Nephron (organoid): ENCODE data around the gene FSTL4.
A peak's percentile ranks its signal among the peaks of the same experiment; 100 is the strongest.

ENCODE experiments used
- H3K27ac Mint-ChIP-seq, 3 experiments: 2 replicates each; pipeline ENCODE4 v1.8.0; 2020; ENCODE audit warnings: mixed read lengths in 3 of 3, mild to moderate bottlenecking in 2 of 3, moderate library complexity in 1 of 3
- H3K27me3 Mint-ChIP-seq: 2 replicates; pipeline ENCODE4 v1.8.0; 2021; ENCODE audit warnings: low read depth, mild to moderate bottlenecking, moderate library complexity, mixed read lengths
- H3K36me3 Mint-ChIP-seq: 2 replicates; pipeline ENCODE4 v1.8.0; 2020; ENCODE audit warnings: low read depth, mixed read lengths
- H3K4me1 Mint-ChIP-seq: 2 replicates; pipeline ENCODE4 v1.8.0; 2020; ENCODE audit warnings: mixed read lengths
- H3K4me3 Mint-ChIP-seq, 3 experiments: 2 replicates each; pipeline ENCODE4 v1.8.0; 2020; ENCODE audit warnings: mild to moderate bottlenecking in 3 of 3, mixed read lengths in 3 of 3, moderate library complexity in 2 of 3
- H3K9me3 Mint-ChIP-seq: 2 replicates; pipeline ENCODE4 v1.8.0; 2020; ENCODE audit warnings: mixed read lengths
- CTCF ChIP-seq, 3 experiments: fragments of 200-600 bp; sonication (generic); IDR thresholded peaks; one replicate each; pipeline ENCODE4 v1.5.0; 2021; ENCODE audit warnings: antibody characterized with exemption in 3 of 3; ENCODE audit not compliant: unreplicated experiment in 3 of 3

The FSTL4 gene

GRCh38 chr5:133533541-133533940, 78.8 kb downstream of the FSTL4 start:
- Mint-ChIP-seq H3K36me3 (no peaks in the 10 kb centered on the region), H3K9me3 (no peaks in the 10 kb centered on the region), H3K4me1 (peaks cover 33% of the 10 kb centered on the region), H3K27me3 (peaks cover 10% of the 10 kb centered on the region), H3K4me3 (no peak overlapping the region), H3K27ac (no peak overlapping the region)
- no peak for TF ChIP-seq CTCF (IDR thresholded peaks at IDR 0.05; ENCODE audit: unreplicated experiment in 3 of 3)

DNA sequence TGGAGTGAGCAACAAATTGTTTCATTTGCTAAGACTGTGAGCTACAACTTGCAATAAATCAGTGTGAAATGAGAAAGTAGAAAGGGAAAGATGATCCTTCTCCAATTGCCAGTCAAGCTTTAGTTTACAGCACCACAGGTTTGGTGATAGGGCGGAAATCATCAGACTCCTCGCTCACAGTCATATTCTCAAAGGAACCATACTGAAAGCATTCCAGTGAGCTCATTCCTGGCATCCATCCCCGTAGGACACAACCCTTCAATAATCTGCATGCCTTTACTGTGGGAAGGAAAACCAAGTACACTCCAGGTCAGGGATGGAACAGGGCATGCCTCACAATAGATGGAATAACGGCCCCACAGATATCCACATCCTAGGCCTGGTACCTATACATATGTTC, 80.7 kb downstream of the FSTL4 start:
- TF ChIP-seq CTCF (IDR thresholded peaks at IDR 0.05; ENCODE audit: unreplicated experiment in 3 of 3), result no peak
- Mint-ChIP-seq H3K9me3 (no peaks in the 10 kb centered on the region), H3K4me3 (no peak overlapping the region), H3K27ac (peak overlapping the region in 1 of 3 experiments; percentile 65), H3K27me3 (peaks cover 7% of the 10 kb centered on the region), H3K4me1 (peaks cover 44% of the 10 kb centered on the region), H3K36me3 (no peaks in the 10 kb centered on the region)

GRCh38 chr5:133531178-133531577, 81.2 kb downstream of the FSTL4 start:
- Mint-ChIP-seq H3K36me3 (no peaks in the 10 kb centered on the region), H3K4me3 (no peak overlapping the region), H3K27ac (peak overlapping the region in 1 of 3 experiments; percentile 65), H3K4me1 (peaks cover 48% of the 10 kb centered on the region), H3K27me3 (peaks cover 9% of the 10 kb centered on the region), H3K9me3 (no peaks in the 10 kb centered on the region)
- no peak for TF ChIP-seq CTCF (IDR thresholded peaks at IDR 0.05; ENCODE audit: unreplicated experiment in 3 of 3)

- TF ChIP-seq CTCF (IDR thresholded peaks at IDR 0.05; ENCODE audit: unreplicated experiment in 3 of 3), result no peak
- peaks cover 9% of the 10 kb centered on the region for H3K27me3 Mint-ChIP-seq
- no peak overlapping the region for H3K4me3 Mint-ChIP-seq
- H3K4me1 Mint-ChIP-seq, result peaks cover 57% of the 10 kb centered on the region
- no peak overlapping the region for H3K27ac Mint-ChIP-seq
- no peaks in the 10 kb centered on the region for H3K9me3 Mint-ChIP-seq
- H3K36me3 Mint-ChIP-seq, result no peaks in the 10 kb centered on the region
Observed at GRCh38 chr5:133530270-133530669, 82.1 kb downstream of the FSTL4 start.

DNA sequence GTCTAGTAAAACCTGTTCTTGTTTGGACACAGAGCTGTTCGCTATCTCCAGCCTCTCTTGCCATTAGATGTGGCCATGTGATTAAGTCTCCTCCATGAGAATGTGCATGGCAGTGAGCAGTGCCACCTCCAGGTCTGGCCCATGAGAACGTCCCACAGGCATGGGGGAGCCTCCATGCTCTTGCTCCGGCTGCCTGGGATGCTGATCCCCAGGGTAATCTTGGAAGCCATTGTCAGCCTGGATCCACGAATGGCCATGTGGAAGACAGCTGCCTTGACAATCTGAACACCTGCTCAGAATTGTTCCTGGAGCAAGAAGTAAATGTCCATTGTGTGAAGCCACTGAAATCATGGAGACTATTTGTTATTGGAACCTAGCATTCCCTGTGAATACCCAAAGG, 83.5 kb downstream of the FSTL4 start:
- Mint-ChIP-seq H3K4me1 (peaks cover 62% of the 10 kb centered on the region), H3K4me3 (no peak overlapping the region), H3K36me3 (no peaks in the 10 kb centered on the region), H3K27ac (no peak overlapping the region), H3K27me3 (peaks cover 9% of the 10 kb centered on the region), H3K9me3 (no peaks in the 10 kb centered on the region)
- no peak for TF ChIP-seq CTCF (IDR thresholded peaks at IDR 0.05; ENCODE audit: unreplicated experiment in 3 of 3)

- no peak for TF ChIP-seq CTCF (IDR thresholded peaks at IDR 0.05; ENCODE audit: unreplicated experiment in 3 of 3)
- Mint-ChIP-seq H3K27me3 (peaks cover 4% of the 10 kb centered on the region), H3K4me3 (no peak overlapping the region), H3K4me1 (peaks cover 64% of the 10 kb centered on the region), H3K27ac (peak overlapping the region in 2 of 3 experiments; percentile 71 to 77), H3K9me3 (no peaks in the 10 kb centered on the region), H3K36me3 (no peaks in the 10 kb centered on the region)
Observed at GRCh38 chr5:133527311-133527710, 85.0 kb downstream of the FSTL4 start.
